HepG2 (cell line): Measurements from ENCODE around the gene CCBE1. TPM values are rescaled to one million over a fixed set of nuclear protein-coding genes. Genes with fewer than 3 reads are reported as not detected.

Experiments
- ATAC-seq: fragments of 200-7000 bp; cut with Tn5 transposase; 3 replicates; pipeline ENCODE4 v1.9.1; 2020; ENCODE audit warnings: mild to moderate bottlenecking, moderate library complexity
- BruUV-seq: library from RNA; stranded (reverse); fragments of 400-500 nt; replicated peaks from 2 replicates; lab custom pipeline; 2021; lab: Mats Ljungman, UMichigan
- CTCF ChIA-PET: fragments of 300-600 bp; formaldehyde crosslinking; extraction: SDS; loops from one replicate; lab custom pipeline; 2021; ENCODE audit warnings: low total read pairs, inconsistent platforms, low intra/inter-chr PET ratio; lab: Yijun Ruan, JAX
- POLR2A ChIA-PET: fragments of 350-600 bp; sonication (Branson Sonifier 250); formaldehyde crosslinking; loops from one replicate; lab custom pipeline; 2020; ENCODE audit warnings: antibody characterized with exemption, inconsistent platforms; lab: Yijun Ruan, JAX
- DNase-seq: peaks from one replicate; pipeline ENCODE4 v3.0.0-alpha.2; 2015; ENCODE audit warnings: low spot score
- FAIRE-seq: peaks from 3 replicates; lab custom pipeline; 2011; peaks lifted over from hg19 to GRCh38; lab: Jason Lieb, UNC
- H2AFZ ChIP-seq: one replicate; pipeline ENCODE4 v1.6.1; 2011; ENCODE audit warnings: low read length, inconsistent platforms
- H3K27ac ChIP-seq: fragments of 300-600 bp; 3 replicates; pipeline ENCODE4 v1.8.0; 2011; ENCODE audit warnings: mixed run types, mild to moderate bottlenecking, mixed read lengths, low read length, inconsistent platforms; ENCODE audit not compliant: insufficient read depth; ENCODE audit errors: extremely low read length
- H3K27me3 ChIP-seq, 2 experiments: fragments of 200-600 bp in 1 of 2; 2 replicates in 1 of 2; 3 replicates in 1 of 2; pipeline versions ENCODE4 v1.6.0 to v1.8.0; 2011; ENCODE audit warnings: low read length in 2 of 2, mild to moderate bottlenecking in 2 of 2, moderate library complexity in 2 of 2, inconsistent platforms in 1 of 2; ENCODE audit not compliant: insufficient read depth in 2 of 2, control insufficient read depth in 1 of 2
- H3K36me3 ChIP-seq, 2 experiments: fragments of 200-600 bp in 1 of 2; replicated peaks in 1 of 2; 2 replicates in 1 of 2; 3 replicates in 1 of 2; pipeline versions ENCODE4 v1.5.1 to v1.8.0; 2011; ENCODE audit warnings: low read length in 2 of 2, inconsistent platforms in 1 of 2; ENCODE audit not compliant: insufficient read depth in 2 of 2, control insufficient read depth in 1 of 2
- H3K4me1 ChIP-seq: 2 replicates; pipeline ENCODE4 v1.5.1; 2012; ENCODE audit warnings: low read length, inconsistent platforms; ENCODE audit not compliant: insufficient read depth
- H3K4me2 ChIP-seq: 2 replicates; pipeline ENCODE4 v1.6.0; 2011; ENCODE audit warnings: low read depth, low read length, inconsistent platforms
- H3K4me3 ChIP-seq, 3 experiments: fragments of 200-600 bp in 1 of 3; sonication (generic), shearing (Covaris generic) in 1 of 3; replicated peaks in 1 of 3; 2 replicates each; pipeline ENCODE4 v1.5.1; 2011 to 2016; ENCODE audit warnings: low read length in 3 of 3, inconsistent platforms in 2 of 3, low read depth in 2 of 3, mild to moderate bottlenecking in 2 of 3, control low read depth in 1 of 3, mixed read lengths in 1 of 3; ENCODE audit not compliant: insufficient read depth in 1 of 3
- H3K79me2 ChIP-seq: one replicate; pipeline ENCODE4 v1.6.1; 2011; ENCODE audit warnings: low read length, inconsistent platforms; ENCODE audit not compliant: insufficient read depth
- H3K9ac ChIP-seq: 2 replicates; pipeline ENCODE4 v1.6.0; 2011; ENCODE audit warnings: mild to moderate bottlenecking, low read depth, low read length, inconsistent platforms; ENCODE audit not compliant: insufficient read depth
- H3K9me3 ChIP-seq: 2 replicates; pipeline ENCODE4 v1.5.1; 2012; ENCODE audit warnings: mild to moderate bottlenecking, low read length
- H4K20me1 ChIP-seq: 2 replicates; pipeline ENCODE4 v1.6.0; 2011; ENCODE audit warnings: inconsistent platforms, mild to moderate bottlenecking, low read length, moderate library complexity; ENCODE audit not compliant: insufficient read depth
- CREBL2 ChIP-seq: sonication (generic); formaldehyde crosslinking; IDR thresholded peaks from 2 replicates; pipeline ENCODE4 v1.8.1; 2023; ENCODE audit warnings: missing genetic modification reagents, mild to moderate bottlenecking, borderline replicate concordance
- HOXA7 ChIP-seq: sonication (generic); formaldehyde crosslinking; IDR thresholded peaks from 2 replicates; pipeline ENCODE4 v1.8.1; 2022; ENCODE audit warnings: mild to moderate bottlenecking, missing genetic modification reagents, moderate library complexity
- KAT2B ChIP-seq: fragments of 150-350 bp; IDR thresholded peaks from 2 replicates; pipeline ENCODE4 v1.6.1; 2014; ENCODE audit warnings: low read depth, low read length, borderline replicate concordance
- KAT8 ChIP-seq: IDR thresholded peaks from 2 replicates; pipeline ENCODE4 v1.6.1; 2016; ENCODE audit warnings: missing genetic modification reagents, missing compliant biosample characterization
- KMT2A ChIP-seq: sonication (generic); formaldehyde crosslinking; IDR thresholded peaks from 2 replicates; pipeline ENCODE4 v1.4.0; 2020; ENCODE audit warnings: missing genetic modification reagents
- PRDM10 ChIP-seq: sonication (generic); formaldehyde crosslinking; IDR thresholded peaks from 2 replicates; pipeline ENCODE4 v1.4.0; 2020; ENCODE audit warnings: low read depth, missing genetic modification reagents
- RAD51 ChIP-seq: fragments of 450-650 bp; IDR thresholded peaks from 2 replicates; pipeline ENCODE4 v1.6.1; 2016; ENCODE audit warnings: borderline replicate concordance
- TCF7L2 ChIP-seq: IDR thresholded peaks from 2 replicates; pipeline ENCODE4 v1.6.1; 2011; ENCODE audit warnings: mild to moderate bottlenecking, low read depth, low read length, moderate library complexity
- ZC3H13 ChIP-seq: sonication (generic); formaldehyde crosslinking; IDR thresholded peaks from 2 replicates; pipeline ENCODE4 v1.8.1; 2023; ENCODE audit warnings: mild to moderate bottlenecking, missing genetic modification reagents, moderate library complexity
- ZNF770 ChIP-seq: sonication (generic); formaldehyde crosslinking; IDR thresholded peaks from 2 replicates; pipeline ENCODE4 v1.5.0; 2020; ENCODE audit warnings: mild to moderate bottlenecking, missing genetic modification reagents
- ZNF780A ChIP-seq: sonication (generic); formaldehyde crosslinking; IDR thresholded peaks from 2 replicates; pipeline ENCODE4 v1.8.0; 2022; ENCODE audit warnings: mild to moderate bottlenecking, missing genetic modification reagents, moderate library complexity
- in situ Hi-C: cut with HindIII; loops from 2 replicates; pipeline ENCODE4 v1.10.0; 2017; ENCODE audit warnings: low pct_unique_long_range_greater_than_20kb; ENCODE audit not compliant: extremely low pct_ligation_motif_present
- intact Hi-C: fragments of 100-400 bp; cut with micrococcal nuclease; formaldehyde crosslinking; loops from one replicate; pipeline ENCODE4 v1.10.0; 2022; ENCODE audit not compliant: unreplicated experiment
- polyA plus RNA-seq, 8 experiments: library from polyadenylated mRNA; depleted of rRNA in 3 of 8; stranded (reverse) in 7 of 8; unstranded in 1 of 8; fragments of >200 nt; fragmentation: Illumina TruSeq in 4 of 8; extraction: Trizol in 4 of 8; gene quantifications; 2 replicates each; pipeline versions ENCODE4 v1.2.1 to v1.2.3, GENCODE V29; 2011 to 2016; ENCODE audit warnings: low read depth in 4 of 8, missing spikeins in 1 of 8, mixed read lengths in 1 of 8; ENCODE audit not compliant: insufficient read depth in 1 of 8
- total RNA-seq, 5 experiments: library from RNA; depleted of rRNA; stranded (reverse); fragments of >200 nt; fragmentation: Illumina TruSeq; extraction: Trizol; gene quantifications; 2 replicates each; pipeline ENCODE4 v1.2.3, GENCODE V29; 2016; ENCODE audit warnings: low read depth in 1 of 5
- TF ChIP-seq, protein P1 (sequence below): sonication (generic); formaldehyde crosslinking; IDR thresholded peaks from 2 replicates; pipeline ENCODE4 v1.5.0; 2020; ENCODE audit warnings: missing genetic modification reagents

Gene CCBE1
- total and polyA plus RNA-seq, 2 of the 13 experiments (the other 11 are each of a cell fraction or from before 2014, with no cell fraction given) = not detected

GRCh38 chr18:59621027-59621426, 76.2 kb downstream of the CCBE1 start:
- ChIA-PET CTCF (no interaction called here), POLR2A (no interaction called here)
- intact Hi-C loops = no loop called here
- H3K36me3 ChIP-seq = no peaks in the 10 kb centered on the region
- no peak for DNase-seq
- no peaks in the 10 kb centered on the region for H4K20me1 ChIP-seq
- in situ Hi-C loops = no loop called here
- no peaks in the 10 kb centered on the region for H3K79me2 ChIP-seq
- TF ChIP-seq HOXA7 (CRISPR knock-in tag) (no peak), TCF7L2 (no peak), KAT8 (CRISPR knock-in tag) (no peak), ZNF780A (no peak), ZC3H13 (no peak), PRDM10 (no peak), KAT2B (no peak), KMT2A (CRISPR knock-in tag) (no peak), RAD51 (no peak), ZNF770 (CRISPR knock-in tag) (no peak), CREBL2 (CRISPR knock-in tag) (no peak)
- TF ChIP-seq, protein P1, sequence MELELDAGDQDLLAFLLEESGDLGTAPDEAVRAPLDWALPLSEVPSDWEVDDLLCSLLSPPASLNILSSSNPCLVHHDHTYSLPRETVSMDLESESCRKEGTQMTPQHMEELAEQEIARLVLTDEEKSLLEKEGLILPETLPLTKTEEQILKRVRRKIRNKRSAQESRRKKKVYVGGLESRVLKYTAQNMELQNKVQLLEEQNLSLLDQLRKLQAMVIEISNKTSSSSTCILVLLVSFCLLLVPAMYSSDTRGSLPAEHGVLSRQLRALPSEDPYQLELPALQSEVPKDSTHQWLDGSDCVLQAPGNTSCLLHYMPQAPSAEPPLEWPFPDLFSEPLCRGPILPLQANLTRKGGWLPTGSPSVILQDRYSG (CRISPR knock-in tag) = no peak
- no peak for ATAC-seq
- H3K4me3 ChIP-seq = no peak overlapping the region
- no peaks in the 10 kb centered on the region for H3K4me1 ChIP-seq
- FAIRE-seq = no peak
- no peak overlapping the region for H3K4me2 ChIP-seq
- H3K27ac ChIP-seq = no peak overlapping the region
- H3K9me3 ChIP-seq = no peaks in the 10 kb centered on the region
- no TSS peak for BruUV-seq
- no peak overlapping the region for H3K9ac ChIP-seq
- H3K27me3 ChIP-seq = peaks cover 1 to 21% of the 10 kb centered on the region in 2 experiments; a peak in 3 of 5 replicates
- H2AFZ ChIP-seq = no peak overlapping the region
